Adrenal gland (tissue), 12 donors: ENCODE results near the gene GCN1. TPM values are rescaled to one million over a fixed set of nuclear protein-coding genes. Genes with fewer than 3 reads are reported as not detected.

ENCODE experiments used
- DNase-seq, 7 donors: peaks; one replicate each; pipeline ENCODE4 v3.0.0-alpha.2; 2019 to 2020
- H3K27ac ChIP-seq, 5 donors: fragments of 200-600 bp; sonication (generic) in 4 of 5; 1 replicate in 3 of 5; 2 replicates in 2 of 5; pipeline versions ENCODE4 v1.5.1 to v1.8.0; 2016 to 2020; ENCODE audit warnings: mild to moderate bottlenecking in 1 of 5
- H3K27me3 ChIP-seq: fragments of 200-600 bp; 2 replicates; pipeline ENCODE4 v1.8.0; 2021
- H3K36me3 ChIP-seq, 2 donors: fragments of 200-600 bp; replicated peaks in 1 of 2; 1 replicate in 1 of 2; 2 replicates in 1 of 2; pipeline versions ENCODE4 v1.5.1 to v1.8.0; 2018 to 2022
- H3K4me1 ChIP-seq, 2 donors: fragments of 200-600 bp; replicated peaks in 1 of 2; 1 replicate in 1 of 2; 2 replicates in 1 of 2; pipeline versions ENCODE4 v1.5.1 to v1.8.0; 2018 to 2021
- H3K4me3 ChIP-seq, 4 donors: fragments of 200-600 bp; sonication (generic) in 3 of 4; one replicate each; pipeline ENCODE4 v1.5.1; 2016 to 2018
- H3K9me3 ChIP-seq, 3 donors: fragments of 200-600 bp; sonication (generic) in 1 of 3; replicated peaks in 1 of 3; 1 replicate in 2 of 3; 2 replicates in 1 of 3; pipeline versions ENCODE4 v1.5.1 to v1.8.0; 2016 to 2021
- CTCF ChIP-seq, 6 experiments: fragments of 450-650 bp in 4 of 6; fragments of 200-600 bp in 2 of 6; sonication (generic) in 1 of 6; IDR thresholded peaks; 1 replicate in 5 of 6; 2 replicates in 1 of 6; pipeline versions ENCODE4 v1.5.1 to v1.8.0; 2016 to 2021; ENCODE audit warnings: antibody characterized with exemption in 6 of 6, mild to moderate bottlenecking in 2 of 6, moderate library complexity in 1 of 6
- POLR2A ChIP-seq, 2 donors: fragments of 450-650 bp; IDR thresholded peaks; one replicate each; pipeline ENCODE4 v1.6.1; 2017; ENCODE audit warnings: antibody characterized with exemption in 2 of 2, mild to moderate bottlenecking in 2 of 2, moderate library complexity in 1 of 2
- WGBS, 4 donors: extraction: QIAGEN DNeasy Blood & Tissue Kit in 2 of 4; methylation state at CpG; one replicate each; pipeline versions ENCODE4 v1.1.5 to v1.1.7; 2013 to 2017; 5-methylcytosine and 5-hydroxymethylcytosine counted together
- intact Hi-C, 2 donors: fragments of 100-400 bp; cut with DNase I; formaldehyde crosslinking; loops; one replicate each; pipeline versions ENCODE4 v1.14.1 to v1.15.0; 2022 to 2023
- polyA plus RNA-seq, 3 donors: library from polyadenylated mRNA; stranded (reverse); fragments of 200-250 nt in 2 of 3; fragments of 350-450 nt in 1 of 3; fragmentation: Illumina TruSeq in 1 of 3; extraction: RNeasy Lipid Tissue Mini Kit (QIAGEN cat#74804) in 1 of 3; gene quantifications; one replicate each; pipeline ENCODE4 v1.2.3, GENCODE V29; 2013 to 2014
- total RNA-seq, 9 donors: library from RNA; depleted of rRNA in 4 of 9; stranded (reverse); fragments of >200 nt in 4 of 9; fragments of 120-200 nt in 1 of 9; fragmentation: NEBNext Ultra II Directional in 1 of 9; extraction: Animal tissue kit (Norgen Biotek cat#: 25700) in 1 of 9; gene quantifications; one replicate each; pipeline versions ENCODE4 v1.1.0 to v1.2.4, GENCODE V29; 2013 to 2023
- donor health status: healthy with polysubstance abuse.
- donor health status: Bipolar disorder and iron deficiency.
- donor health status: DM: yes; HTN: yes; CAD: no.
- donor health status: DM: no; HTN: no; CAD: no.
- donor health status: DM: no; HTN: no; CAD: no.
- donor health status: DM: yes; HTN: yes; CAD: no.

GCN1 gene
- total and polyA plus RNA-seq, 12 donors, result 22.0 to 98.5 (median 46.5) TPM

DNA sequence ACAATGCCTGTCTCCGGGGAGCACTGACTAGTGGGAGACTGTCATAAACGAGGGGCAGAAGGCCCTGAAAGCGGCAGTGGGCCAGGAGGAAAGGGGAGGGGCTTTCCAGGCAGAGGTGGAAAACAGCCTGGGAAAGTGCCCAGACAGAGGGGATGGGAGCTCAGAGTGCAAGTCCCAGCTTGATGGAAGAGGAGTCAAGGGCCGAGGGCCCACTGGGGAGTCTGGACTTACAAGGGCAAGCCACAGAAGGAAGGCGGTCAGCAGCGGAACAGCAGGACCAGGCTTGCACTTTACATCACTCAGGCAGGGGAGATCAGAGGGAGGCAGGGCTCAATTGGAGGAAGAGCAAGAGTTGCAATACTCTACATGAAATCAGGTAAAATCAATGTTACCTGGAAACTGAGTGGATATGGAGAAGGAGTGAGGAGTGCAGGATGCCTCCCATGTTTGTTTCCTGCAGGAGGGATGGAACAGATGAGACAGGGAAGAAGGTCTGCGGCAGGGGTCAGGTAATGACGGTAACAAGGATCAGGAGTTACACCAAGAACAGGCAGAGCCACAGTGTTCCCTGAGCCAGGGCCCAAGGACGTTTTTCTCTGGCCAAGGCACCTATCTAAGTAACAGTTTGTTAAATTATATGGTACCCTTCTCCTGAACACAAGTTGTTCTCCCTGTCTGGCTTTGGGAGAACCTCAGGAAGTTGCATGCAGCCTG lies 47.2 kb upstream of the GCN1 start:
- H3K4me3 ChIP-seq, result no peak overlapping the region
- DNase-seq, result peak in 1 of 7 donors; percentile 32
- no peaks in the 10 kb centered on the region for H3K9me3 ChIP-seq
- H3K27me3 ChIP-seq, result no peaks in the 10 kb centered on the region
- no peaks in the 10 kb centered on the region for H3K36me3 ChIP-seq
- intact Hi-C loops, result no loop called here
- H3K27ac ChIP-seq, result peak overlapping the region; percentile 22 to 77 (median 52)
- no peak for TF ChIP-seq CTCF (IDR thresholded peaks at IDR 0.05)
- no peak for TF ChIP-seq POLR2A (IDR thresholded peaks at IDR 0.05)
- 46 to 57% (median 54%) methylated on average over 9 of the region's 9 CpGs for WGBS, 4 donors
- peaks cover 43 to 81% of the 10 kb centered on the region in 2 donors for H3K4me1 ChIP-seq

DNA sequence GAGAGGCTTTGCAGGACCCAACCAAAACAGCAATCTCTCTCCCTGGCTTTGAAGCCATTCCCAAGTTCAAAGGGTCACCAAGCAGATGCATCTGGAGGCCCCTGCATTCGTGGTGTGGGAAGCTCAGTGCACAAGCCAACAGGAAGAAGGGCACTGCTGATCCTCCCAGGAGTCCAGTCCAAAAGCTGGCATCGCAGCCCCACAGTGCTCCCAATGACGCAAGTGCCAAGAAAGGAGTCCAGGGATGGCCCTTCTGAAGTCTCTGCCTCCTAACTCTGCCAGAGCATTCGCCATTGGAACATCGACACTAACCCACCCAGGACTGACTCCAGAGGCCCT lies 45.9 kb upstream of the GCN1 start:
- H3K4me1 ChIP-seq, result peaks cover 53 to 82% of the 10 kb centered on the region in 2 donors
- no peak overlapping the region for H3K4me3 ChIP-seq
- H3K27me3 ChIP-seq, result no peaks in the 10 kb centered on the region
- no peak for DNase-seq
- no peaks in the 10 kb centered on the region for H3K9me3 ChIP-seq
- H3K36me3 ChIP-seq, result no peaks in the 10 kb centered on the region
- intact Hi-C loops, result no loop called here
- 59 to 82% (median 62%) methylated on average over 2 to 5 of the region's 5 CpGs; no CpG with 5 or more reads in 1 of the 4 donors for WGBS, 4 donors
- TF ChIP-seq POLR2A (IDR thresholded peaks at IDR 0.05) (no peak), CTCF (IDR thresholded peaks at IDR 0.05) (no peak)
- peak overlapping the region in 3 of 5 donors; percentile 52 to 77 (median 67) for H3K27ac ChIP-seq

- H3K36me3 ChIP-seq, result no peaks in the 10 kb centered on the region
- no peaks in the 10 kb centered on the region for H3K27me3 ChIP-seq
- TF ChIP-seq POLR2A (IDR thresholded peaks at IDR 0.05), result no peak
- no peak for TF ChIP-seq CTCF (IDR thresholded peaks at IDR 0.05)
- H3K4me3 ChIP-seq, result no peak overlapping the region
- peaks cover 58 to 85% of the 10 kb centered on the region in 2 donors for H3K4me1 ChIP-seq
- H3K27ac ChIP-seq, result peak overlapping the region in 3 of 5 donors; percentile 52 to 95 (median 77)
- intact Hi-C loops, result no loop called here
- H3K9me3 ChIP-seq, result no peaks in the 10 kb centered on the region
- no peak for DNase-seq
- 86 to 97% (median 92%) methylated on average over 2 of the region's 2 CpGs for WGBS, 4 donors
Measured at GRCh38 chr12:120239776-120240494, 45.4 kb upstream of the GCN1 start.

GRCh38 chr12:120238839-120239445 lies 44.4 kb upstream of the GCN1 start:
- TF ChIP-seq CTCF (IDR thresholded peaks at IDR 0.05) (no peak), POLR2A (IDR thresholded peaks at IDR 0.05) (no peak)
- Histone ChIP-seq H3K27ac (peak overlapping the region in 4 of 5 donors; percentile 71 to 97 (median 94)), H3K27me3 (no peaks in the 10 kb centered on the region), H3K4me1 (peaks cover 68 to 93% of the 10 kb centered on the region in 2 donors), H3K4me3 (no peak overlapping the region), H3K9me3 (no peaks in the 10 kb centered on the region), H3K36me3 (no peaks in the 10 kb centered on the region)
- 58 to 77% (median 72%) methylated on average over 9 to 12 of the region's 12 CpGs for WGBS, 4 donors
- intact Hi-C loops, result no loop called here
- DNase-seq, result no peak
